GM12891 (cell line): Measurements from ENCODE around the gene ACBD6.

Source experiments
- DNase-seq: peaks from one replicate; pipeline ENCODE4 v3.0.0; 2011; ENCODE audit warnings: low spot score; ENCODE audit not compliant: insufficient read length
- FAIRE-seq: peaks from 2 replicates; lab custom pipeline; 2011; peaks lifted over from hg19 to GRCh38; lab: Jason Lieb, UNC
- PAX5 ChIP-seq: IDR thresholded peaks from 2 replicates; pipeline ENCODE4 v1.6.1; 2011; ENCODE audit warnings: low read length, moderate library complexity, mild to moderate bottlenecking; ENCODE audit not compliant: insufficient read depth, severe bottlenecking
- POLR2A ChIP-seq: IDR thresholded peaks from 2 replicates; pipeline ENCODE4 v1.6.1; 2011; ENCODE audit warnings: low read depth, low read length, control low read depth
- POLR2AphosphoS5 ChIP-seq: IDR thresholded peaks from 2 replicates; pipeline ENCODE4 v1.6.1; 2011; ENCODE audit warnings: low read depth, low read length, control low read depth
- POU2F2 ChIP-seq: IDR thresholded peaks from 2 replicates; pipeline ENCODE4 v1.6.1; 2011; ENCODE audit warnings: low read depth, mild to moderate bottlenecking, control low read depth, low read length, moderate library complexity
- SPI1 ChIP-seq: IDR thresholded peaks from 2 replicates; pipeline ENCODE4 v1.6.1; 2011; ENCODE audit warnings: low read depth, low read length, control low read depth
- TAF1 ChIP-seq: IDR thresholded peaks from 2 replicates; pipeline ENCODE4 v1.6.1; 2011; ENCODE audit warnings: low read depth, low read length, control low read depth

ACBD6 gene

DNA sequence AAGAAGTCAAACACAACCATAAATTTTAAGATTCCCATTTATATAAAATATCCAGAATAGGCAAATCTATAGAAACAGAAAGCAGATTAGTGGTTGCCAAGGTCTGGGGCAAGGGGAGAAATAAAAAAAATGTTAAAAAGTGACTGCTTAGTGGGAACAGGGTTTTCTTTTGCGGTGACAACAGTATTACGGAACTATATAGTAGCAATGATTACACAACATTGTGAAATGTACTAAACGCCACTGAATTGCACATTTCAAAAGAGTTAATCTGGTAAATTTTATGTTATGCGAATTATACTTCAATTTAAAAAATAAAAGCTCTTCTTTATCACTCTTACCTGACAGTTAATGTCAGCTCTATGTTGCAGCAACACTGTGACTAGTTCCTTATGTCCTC lies 105.2 kb downstream of the ACBD6 start:
- FAIRE-seq: no peak
- no peak for DNase-seq
- no peak for TF ChIP-seq POLR2A
- TF ChIP-seq SPI1: no peak
- TF ChIP-seq POLR2AphosphoS5: no peak
- no peak for TF ChIP-seq TAF1
- TF ChIP-seq POU2F2: no peak
- TF ChIP-seq PAX5: no peak

DNA sequence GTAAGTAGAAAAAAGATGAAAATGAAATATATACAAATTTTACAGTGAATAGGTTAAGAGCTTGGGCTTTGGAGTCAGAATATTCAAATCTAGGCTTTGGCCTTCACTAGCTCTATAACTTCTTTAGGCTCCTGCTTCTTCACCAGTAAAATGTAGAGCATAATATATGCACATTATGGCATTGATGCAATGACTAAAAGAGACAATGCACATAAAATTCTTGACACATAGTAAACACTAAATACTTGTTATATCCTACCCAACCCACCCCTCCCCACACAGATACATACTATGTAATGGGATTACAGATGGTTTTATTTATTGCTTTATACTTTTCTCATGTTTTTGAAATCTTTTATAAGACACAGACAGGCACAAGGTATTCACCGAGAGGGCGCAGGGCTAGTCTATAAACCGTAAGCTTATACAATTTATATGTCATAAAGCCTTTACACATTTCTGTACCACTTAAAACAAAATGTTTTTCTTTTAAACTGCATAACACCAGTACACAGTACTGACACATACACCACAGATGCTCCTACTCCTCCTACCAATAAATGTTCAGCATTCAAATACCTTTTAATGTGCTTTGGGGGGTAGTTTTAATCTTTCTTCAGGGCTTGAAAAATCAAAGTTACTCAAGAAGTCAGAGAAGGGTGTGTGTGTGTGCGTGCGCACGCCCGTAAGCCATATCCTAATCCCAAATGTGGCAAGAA lies 109.8 kb downstream of the ACBD6 start:
- FAIRE-seq (no peak), DNase-seq (no peak)
- no peak for TF ChIP-seq PAX5

DNA sequence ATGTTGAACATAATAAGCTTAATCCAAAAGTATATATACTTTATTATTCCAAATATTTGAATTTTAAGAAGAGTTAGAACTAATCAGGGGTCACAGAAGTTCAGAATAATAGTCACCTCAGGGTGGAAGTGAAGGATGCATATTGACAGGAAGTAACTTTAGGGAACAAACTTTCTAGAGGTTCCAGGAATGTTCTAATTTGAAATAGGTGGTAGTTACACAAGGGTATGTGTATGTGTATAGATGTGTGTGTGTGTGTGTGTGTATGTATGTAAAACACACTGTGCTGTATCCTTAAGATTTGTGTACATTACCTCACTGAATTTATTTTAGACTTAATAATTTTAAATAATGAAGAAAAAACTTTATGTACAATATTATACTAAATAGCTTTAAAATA lies 110.4 kb downstream of the ACBD6 start:
- TF ChIP-seq POLR2A (no peak), POU2F2 (no peak), TAF1 (no peak), PAX5 (no peak), POLR2AphosphoS5 (no peak), SPI1 (no peak)
- DNase-seq (no peak), FAIRE-seq (peak; percentile 66)

GRCh38 chr1:180387413-180387812 lies 115.0 kb downstream of the ACBD6 start:
- FAIRE-seq: no peak
- TF ChIP-seq SPI1 (0 out of 2 replicates have a peak, but pooled peaks have one; percentile 14), POLR2AphosphoS5 (no peak), PAX5 (no peak)
- no peak for DNase-seq

DNA sequence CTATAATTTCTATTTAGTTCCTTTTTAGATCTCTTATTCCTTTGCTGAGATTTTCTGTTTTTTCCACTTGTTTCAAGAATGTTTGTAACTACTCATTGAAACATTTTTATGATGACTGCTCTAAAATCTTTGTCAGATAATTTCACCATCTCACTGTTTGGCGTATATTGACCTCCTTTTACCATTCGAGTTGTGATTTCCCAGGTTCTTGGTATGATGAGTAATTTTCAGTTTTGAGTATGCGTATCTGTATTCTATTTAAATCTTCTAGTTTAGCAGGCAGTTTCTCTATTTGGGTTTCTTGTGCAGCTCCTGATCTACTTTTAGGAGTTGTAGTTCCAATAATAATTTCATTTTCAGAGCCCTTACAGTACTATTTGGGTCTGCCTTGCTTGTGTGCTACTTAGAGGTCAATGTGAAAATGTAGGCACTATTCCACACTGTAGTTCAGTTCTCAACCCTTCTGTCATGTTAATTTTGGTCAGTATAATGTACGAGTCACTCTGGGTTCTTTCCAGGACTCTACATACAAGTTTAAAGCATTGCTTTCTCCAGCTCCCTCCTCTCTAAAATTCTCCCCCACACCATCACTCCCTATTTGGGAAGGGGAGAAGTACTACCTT lies 115.5 kb downstream of the ACBD6 start:
- DNase-seq (no peak), FAIRE-seq (no peak)
- TF ChIP-seq SPI1 (no peak), POU2F2 (no peak), POLR2A (no peak), POLR2AphosphoS5 (no peak), PAX5 (no peak), TAF1 (no peak)

GRCh38 chr1:180385144-180385543 lies 117.2 kb downstream of the ACBD6 start:
- DNase-seq (no peak), FAIRE-seq (no peak)

DNA sequence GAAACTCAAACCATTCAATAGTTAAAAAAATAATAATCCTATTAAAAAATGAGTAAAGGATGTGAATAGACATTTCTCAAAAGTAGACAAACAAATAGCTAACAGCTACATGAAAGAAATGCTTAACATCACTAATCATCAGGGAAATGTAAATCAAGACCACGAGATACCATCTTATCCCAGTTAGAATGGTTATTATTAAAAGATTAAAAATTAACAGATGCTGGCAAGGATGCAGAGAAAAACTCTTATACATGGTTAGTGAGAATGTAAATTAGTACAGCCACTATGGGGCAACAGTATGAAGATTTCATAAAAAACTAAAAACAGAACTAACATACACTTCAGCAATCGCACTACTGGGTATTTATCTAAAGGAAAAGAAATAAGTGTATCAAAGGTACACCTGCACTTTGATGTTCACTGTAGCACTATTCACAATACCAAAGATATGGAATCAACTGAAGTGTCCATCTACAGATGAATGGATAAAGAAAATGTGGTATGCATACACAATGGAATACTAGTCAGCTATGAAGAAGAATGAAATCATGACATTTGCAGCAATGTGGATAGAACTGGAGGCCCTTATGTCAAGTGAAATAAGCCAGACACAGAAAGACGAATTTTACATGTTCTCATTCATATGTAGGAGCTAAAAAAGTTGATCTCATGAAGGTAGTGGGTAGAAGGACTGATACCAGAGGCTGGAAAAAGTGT lies 117.9 kb downstream of the ACBD6 start:
- DNase-seq (no peak), FAIRE-seq (no peak)
- TF ChIP-seq POLR2A (no peak), PAX5 (no peak), TAF1 (no peak), SPI1 (no peak), POU2F2 (no peak), POLR2AphosphoS5 (no peak)

More at GRCh38 chr1:180385144-180385543, 117.2 kb downstream of the ACBD6 start:
- TF ChIP-seq POLR2A: no peak
- TF ChIP-seq SPI1: no peak
- TF ChIP-seq POLR2AphosphoS5: no peak
- TF ChIP-seq PAX5: no peak
- TF ChIP-seq TAF1: no peak
- TF ChIP-seq POU2F2: no peak

- no peak for DNase-seq
- TF ChIP-seq PAX5: no peak
- TF ChIP-seq POU2F2: no peak
- TF ChIP-seq POLR2AphosphoS5: no peak
- TF ChIP-seq SPI1: no peak
- TF ChIP-seq POLR2A: no peak
- no peak for TF ChIP-seq TAF1
- FAIRE-seq: no peak
Observed at GRCh38 chr1:180382326-180383115, 119.9 kb downstream of the ACBD6 start.

GRCh38 chr1:180381184-180381580 lies 121.2 kb downstream of the ACBD6 start:
- TF ChIP-seq POLR2A: no peak
- DNase-seq: no peak
- no peak for FAIRE-seq
